Loucy (cell line): ENCODE data around the gene CRYBA4.

ENCODE experiments used
- EZH2phosphoT487 ChIP-seq: fragments of 200-600 bp; IDR thresholded peaks from 2 replicates; pipeline ENCODE4 v1.6.1; 2018; ENCODE audit warnings: antibody characterized with exemption, mild to moderate bottlenecking, moderate library complexity, borderline replicate concordance
- TF ChIP-seq, protein P1 (sequence below): fragments of 200-600 bp; sonication (generic); conservative IDR thresholded peaks from 2 replicates; pipeline ENCODE4 v1.5.1; 2014; ENCODE audit warnings: mild to moderate bottlenecking, antibody characterized with exemption, low read length

DNA sequence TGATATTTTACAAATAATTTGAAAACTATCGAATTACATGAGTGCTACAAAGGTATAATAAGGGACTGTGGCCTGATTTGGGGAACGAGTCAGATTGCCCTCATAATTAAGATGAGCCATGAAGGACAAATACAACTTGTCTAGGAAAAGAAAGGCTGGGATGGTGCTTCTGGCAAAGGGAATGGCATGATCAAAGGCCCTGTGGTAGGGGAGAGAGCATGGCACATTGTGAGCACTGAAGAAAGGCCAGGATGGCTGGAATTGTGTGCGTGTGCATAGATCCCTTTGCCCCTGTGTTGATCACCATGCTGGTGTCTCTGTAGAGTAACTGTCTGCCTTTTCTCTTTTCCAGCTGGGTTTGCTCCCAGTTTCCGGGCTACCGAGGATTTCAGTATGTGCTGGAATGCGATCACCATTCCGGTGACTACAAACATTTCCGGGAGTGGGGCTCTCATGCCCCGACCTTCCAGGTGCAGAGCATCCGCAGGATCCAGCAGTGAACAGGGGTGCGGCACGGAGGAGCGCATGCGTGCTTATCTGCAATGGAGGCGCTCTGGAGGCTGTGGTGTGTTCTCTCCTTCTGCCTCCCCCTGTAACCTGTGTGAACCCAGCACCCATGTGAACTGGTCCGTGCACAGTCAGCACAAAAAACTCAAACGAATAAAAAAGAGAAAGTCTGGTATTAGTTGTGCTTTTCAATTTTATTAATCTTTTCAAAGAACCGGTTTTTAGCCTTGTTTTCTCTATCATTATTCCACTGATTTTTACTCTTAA, 8.4 kb downstream of the CRYBA4 start:
- TF ChIP-seq, protein P1, sequence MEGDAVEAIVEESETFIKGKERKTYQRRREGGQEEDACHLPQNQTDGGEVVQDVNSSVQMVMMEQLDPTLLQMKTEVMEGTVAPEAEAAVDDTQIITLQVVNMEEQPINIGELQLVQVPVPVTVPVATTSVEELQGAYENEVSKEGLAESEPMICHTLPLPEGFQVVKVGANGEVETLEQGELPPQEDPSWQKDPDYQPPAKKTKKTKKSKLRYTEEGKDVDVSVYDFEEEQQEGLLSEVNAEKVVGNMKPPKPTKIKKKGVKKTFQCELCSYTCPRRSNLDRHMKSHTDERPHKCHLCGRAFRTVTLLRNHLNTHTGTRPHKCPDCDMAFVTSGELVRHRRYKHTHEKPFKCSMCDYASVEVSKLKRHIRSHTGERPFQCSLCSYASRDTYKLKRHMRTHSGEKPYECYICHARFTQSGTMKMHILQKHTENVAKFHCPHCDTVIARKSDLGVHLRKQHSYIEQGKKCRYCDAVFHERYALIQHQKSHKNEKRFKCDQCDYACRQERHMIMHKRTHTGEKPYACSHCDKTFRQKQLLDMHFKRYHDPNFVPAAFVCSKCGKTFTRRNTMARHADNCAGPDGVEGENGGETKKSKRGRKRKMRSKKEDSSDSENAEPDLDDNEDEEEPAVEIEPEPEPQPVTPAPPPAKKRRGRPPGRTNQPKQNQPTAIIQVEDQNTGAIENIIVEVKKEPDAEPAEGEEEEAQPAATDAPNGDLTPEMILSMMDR = no peak
- TF ChIP-seq EZH2phosphoT487 = no peak
